ENCODE measurements around the gene SLIT1. TPM values are rescaled to one million over a fixed set of nuclear protein-coding genes. Genes with fewer than 3 reads are reported as not detected.

Gene SLIT1
- total and polyA plus RNA-seq, 2 donors (not counting 1 experiment from before 2014, with no cell fraction given) = 0.15 to 0.49 TPM

- H3K27me3 ChIP-seq (replicated peaks in 1 of 4; ENCODE audit: control extremely low read depth in 1 of 4, control insufficient read depth in 3 of 4, insufficient read depth in 4 of 4, low read length in 3 of 4) = peaks cover 0 to 8% (median 4%) of the 10 kb centered on the region in 4 experiments
- H2AFZ ChIP-seq (ENCODE audit: insufficient read depth, low read depth, low read length, poor library complexity, severe bottlenecking) = no peak overlapping the region
- H3K9me3 ChIP-seq (ENCODE audit: control extremely low read depth in 1 of 3, control insufficient read depth in 2 of 3, insufficient read depth in 1 of 3, low read length in 2 of 3) = no peaks in the 10 kb centered on the region
- POLR2A ChIA-PET = no interaction called here
- ATAC-seq (ENCODE audit: low read depth) (no peak), DNase-seq (no peak)
- CTCF ChIA-PET = interaction anchor here (1.5 to 1.9 kb wide), 2 partner anchors 8 to 43 kb away, joined by 4 to 9 read pairs; no protein-coding TSS in a partner anchor
- no peaks in the 10 kb centered on the region for H3K36me3 ChIP-seq (replicated peaks in 1 of 2; ENCODE audit: control extremely low read depth in 1 of 2, control insufficient read depth in 1 of 2, extremely low read depth in 1 of 2, insufficient read depth in 2 of 2, low read length in 1 of 2)
- H3K79me2 ChIP-seq (ENCODE audit: control insufficient read depth, insufficient read depth, low read length) = no peaks in the 10 kb centered on the region
- H3K4me3 ChIP-seq (ENCODE audit: control extremely low read depth in 1 of 5, extremely low read depth in 1 of 5, insufficient read depth in 1 of 5, low read depth in 2 of 5, low read length in 4 of 5) = no peak overlapping the region
- 65% methylated on average over 3 of the region's 3 CpGs for WGBS (ENCODE audit: insufficient coverage)
- Mint-ChIP-seq H3K4me1 (no peaks in the 10 kb centered on the region), H3K27ac (no peak overlapping the region), H3K27me3 (peaks cover 42% of the 10 kb centered on the region), H3K4me3 (no peak overlapping the region), H3K9me3 (ENCODE audit: insufficient read depth) (no peaks in the 10 kb centered on the region)
- TF ChIP-seq, protein P1, sequence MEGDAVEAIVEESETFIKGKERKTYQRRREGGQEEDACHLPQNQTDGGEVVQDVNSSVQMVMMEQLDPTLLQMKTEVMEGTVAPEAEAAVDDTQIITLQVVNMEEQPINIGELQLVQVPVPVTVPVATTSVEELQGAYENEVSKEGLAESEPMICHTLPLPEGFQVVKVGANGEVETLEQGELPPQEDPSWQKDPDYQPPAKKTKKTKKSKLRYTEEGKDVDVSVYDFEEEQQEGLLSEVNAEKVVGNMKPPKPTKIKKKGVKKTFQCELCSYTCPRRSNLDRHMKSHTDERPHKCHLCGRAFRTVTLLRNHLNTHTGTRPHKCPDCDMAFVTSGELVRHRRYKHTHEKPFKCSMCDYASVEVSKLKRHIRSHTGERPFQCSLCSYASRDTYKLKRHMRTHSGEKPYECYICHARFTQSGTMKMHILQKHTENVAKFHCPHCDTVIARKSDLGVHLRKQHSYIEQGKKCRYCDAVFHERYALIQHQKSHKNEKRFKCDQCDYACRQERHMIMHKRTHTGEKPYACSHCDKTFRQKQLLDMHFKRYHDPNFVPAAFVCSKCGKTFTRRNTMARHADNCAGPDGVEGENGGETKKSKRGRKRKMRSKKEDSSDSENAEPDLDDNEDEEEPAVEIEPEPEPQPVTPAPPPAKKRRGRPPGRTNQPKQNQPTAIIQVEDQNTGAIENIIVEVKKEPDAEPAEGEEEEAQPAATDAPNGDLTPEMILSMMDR (IDR thresholded peaks at IDR 0.05) = no peak
- no peak for TF ChIP-seq EZH2 (IDR thresholded peaks at IDR 0.05; ENCODE audit: borderline replicate concordance, insufficient read depth, low read depth, low read length, poor library complexity, severe bottlenecking)
- no peak overlapping the region for H3K4me2 ChIP-seq (replicated peaks; ENCODE audit: low read depth, low read length, poor library complexity, severe bottlenecking)
- H3K4me1 ChIP-seq (ENCODE audit: control insufficient read depth in 2 of 2, insufficient read depth in 2 of 2, low read length in 2 of 2) = no peaks in the 10 kb centered on the region
- H4K20me1 ChIP-seq (ENCODE audit: control insufficient read depth, insufficient read depth, low read length, poor library complexity, severe bottlenecking) = no peaks in the 10 kb centered on the region
- intact Hi-C loops (cut with micrococcal nuclease) = no loop called here
- H3K9ac ChIP-seq (ENCODE audit: low read length) = no peak overlapping the region
- no peak overlapping the region for H3K27ac ChIP-seq (ENCODE audit: low read length in 2 of 2)
Measured at GRCh38 chr10:97079448-97079847, 106.3 kb downstream of the SLIT1 start.

DNA sequence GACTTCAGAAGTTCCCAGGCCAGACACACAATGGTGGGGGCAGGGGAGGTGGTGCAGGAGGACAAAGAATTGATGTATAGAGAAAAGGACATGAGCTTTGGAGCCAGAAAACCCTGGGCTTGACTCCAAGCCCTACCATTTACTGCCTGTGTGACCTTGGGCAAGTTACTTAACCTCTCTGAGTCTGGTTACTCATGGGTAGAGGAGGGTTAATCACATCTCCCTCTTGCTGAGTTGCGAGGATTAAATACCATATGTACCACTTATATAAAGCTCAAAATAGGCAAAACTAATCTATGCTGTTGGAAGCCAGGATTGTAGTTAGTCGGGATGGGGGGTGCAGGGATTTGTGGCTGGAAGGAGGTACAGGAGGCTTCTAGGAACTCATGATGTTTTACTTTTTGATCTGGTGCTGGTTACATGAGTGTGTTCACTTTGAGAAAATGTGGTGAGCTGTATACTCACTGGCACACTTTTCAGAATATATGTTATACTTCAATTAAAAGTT, 106.8 kb downstream of the SLIT1 start:
- DNase-seq (no peak), ATAC-seq (ENCODE audit: low read depth) (no peak)
- Histone ChIP-seq H3K4me3 (ENCODE audit: control extremely low read depth in 1 of 5, extremely low read depth in 1 of 5, insufficient read depth in 1 of 5, low read depth in 2 of 5, low read length in 4 of 5) (no peak overlapping the region), H2AFZ (ENCODE audit: insufficient read depth, low read depth, low read length, poor library complexity, severe bottlenecking) (no peak overlapping the region), H3K27me3 (replicated peaks in 1 of 4; ENCODE audit: control extremely low read depth in 1 of 4, control insufficient read depth in 3 of 4, insufficient read depth in 4 of 4, low read length in 3 of 4) (peaks cover 0 to 8% (median 4%) of the 10 kb centered on the region in 4 experiments), H3K9me3 (ENCODE audit: control extremely low read depth in 1 of 3, control insufficient read depth in 2 of 3, insufficient read depth in 1 of 3, low read length in 2 of 3) (no peaks in the 10 kb centered on the region), H3K9ac (ENCODE audit: low read length) (no peak overlapping the region), H3K4me1 (ENCODE audit: control insufficient read depth in 2 of 2, insufficient read depth in 2 of 2, low read length in 2 of 2) (no peaks in the 10 kb centered on the region), H3K36me3 (replicated peaks in 1 of 2; ENCODE audit: control extremely low read depth in 1 of 2, control insufficient read depth in 1 of 2, extremely low read depth in 1 of 2, insufficient read depth in 2 of 2, low read length in 1 of 2) (no peaks in the 10 kb centered on the region), H3K79me2 (ENCODE audit: control insufficient read depth, insufficient read depth, low read length) (no peaks in the 10 kb centered on the region), H4K20me1 (ENCODE audit: control insufficient read depth, insufficient read depth, low read length, poor library complexity, severe bottlenecking) (no peaks in the 10 kb centered on the region), H3K4me2 (replicated peaks; ENCODE audit: low read depth, low read length, poor library complexity, severe bottlenecking) (no peak overlapping the region), H3K27ac (ENCODE audit: low read length in 2 of 2) (no peak overlapping the region)
- ChIA-PET CTCF (interaction anchor here (1.5 to 12.3 kb wide), 3 partner anchors 8 to 130 kb away, joined by 4 to 412 read pairs (median 9); no protein-coding TSS in a partner anchor), POLR2A (no interaction called here)
- intact Hi-C loops (cut with micrococcal nuclease) = no loop called here
- peaks cover 44% of the 10 kb centered on the region for H3K27me3 Mint-ChIP-seq
- no peaks in the 10 kb centered on the region for H3K4me1 Mint-ChIP-seq
- H3K9me3 Mint-ChIP-seq (ENCODE audit: insufficient read depth) = no peaks in the 10 kb centered on the region
- TF ChIP-seq, protein P1 (IDR thresholded peaks at IDR 0.05) = no peak
- no peak for TF ChIP-seq EZH2 (IDR thresholded peaks at IDR 0.05; ENCODE audit: borderline replicate concordance, insufficient read depth, low read depth, low read length, poor library complexity, severe bottlenecking)
- no peak overlapping the region for H3K4me3 Mint-ChIP-seq
- H3K27ac Mint-ChIP-seq = no peak overlapping the region
- WGBS (ENCODE audit: insufficient coverage) = no CpG with 5 or more reads among the region's 2 CpGs
